ENCODE measurements around the gene LRIG1.

- TF ChIP-seq, protein P1, sequence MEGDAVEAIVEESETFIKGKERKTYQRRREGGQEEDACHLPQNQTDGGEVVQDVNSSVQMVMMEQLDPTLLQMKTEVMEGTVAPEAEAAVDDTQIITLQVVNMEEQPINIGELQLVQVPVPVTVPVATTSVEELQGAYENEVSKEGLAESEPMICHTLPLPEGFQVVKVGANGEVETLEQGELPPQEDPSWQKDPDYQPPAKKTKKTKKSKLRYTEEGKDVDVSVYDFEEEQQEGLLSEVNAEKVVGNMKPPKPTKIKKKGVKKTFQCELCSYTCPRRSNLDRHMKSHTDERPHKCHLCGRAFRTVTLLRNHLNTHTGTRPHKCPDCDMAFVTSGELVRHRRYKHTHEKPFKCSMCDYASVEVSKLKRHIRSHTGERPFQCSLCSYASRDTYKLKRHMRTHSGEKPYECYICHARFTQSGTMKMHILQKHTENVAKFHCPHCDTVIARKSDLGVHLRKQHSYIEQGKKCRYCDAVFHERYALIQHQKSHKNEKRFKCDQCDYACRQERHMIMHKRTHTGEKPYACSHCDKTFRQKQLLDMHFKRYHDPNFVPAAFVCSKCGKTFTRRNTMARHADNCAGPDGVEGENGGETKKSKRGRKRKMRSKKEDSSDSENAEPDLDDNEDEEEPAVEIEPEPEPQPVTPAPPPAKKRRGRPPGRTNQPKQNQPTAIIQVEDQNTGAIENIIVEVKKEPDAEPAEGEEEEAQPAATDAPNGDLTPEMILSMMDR (IDR thresholded peaks at IDR 0.05): no peak
- TF ChIP-seq POLR2A (IDR thresholded peaks at IDR 0.05): no peak
Observed at GRCh38 chr3:66497288-66497984, 3.4 kb downstream of the LRIG1 start.
